HG03571 (cell line): Measurements from ENCODE around the gene KRT16.
"Not testable (repeated sequence)": the region's sequence is repeated elsewhere in the genome, so short reads cannot be mapped to it uniquely, and the experiment has no call there.

Experiments
- ATAC-seq: cut with Tn5 transposase; IDR thresholded peaks from one replicate; pipeline ENCODE4 v1.9.1; 2021; ENCODE audit not compliant: unreplicated experiment

The KRT16 gene

GRCh38 chr17:41647940-41648410 is 35.4 kb upstream of the KRT16 start:
- ATAC-seq, result no peak

- no peak for ATAC-seq
Observed at GRCh38 chr17:41647038-41647813, 34.7 kb upstream of the KRT16 start.

- no peak for ATAC-seq
Observed at GRCh38 chr17:41642252-41643156, 29.9 kb upstream of the KRT16 start.

- ATAC-seq, result not testable (repeated sequence)
Observed at GRCh38 chr17:41640596-41640995, 28.0 kb upstream of the KRT16 start.

- no peak for ATAC-seq
Observed at GRCh38 chr17:41639492-41640473, 27.2 kb upstream of the KRT16 start.

- no peak for ATAC-seq
Observed at GRCh38 chr17:41638941-41639340, 26.4 kb upstream of the KRT16 start.

- no peak for ATAC-seq
Observed at GRCh38 chr17:41638194-41638593, 25.6 kb upstream of the KRT16 start.

- ATAC-seq, result no peak
Observed at GRCh38 chr17:41636652-41637051, 24.1 kb upstream of the KRT16 start.

- no peak for ATAC-seq
Observed at GRCh38 chr17:41635121-41636097, 22.8 kb upstream of the KRT16 start.

- ATAC-seq, result no peak
Observed at GRCh38 chr17:41634639-41635038, 22.1 kb upstream of the KRT16 start.

GRCh38 chr17:41633556-41634199 is 21.1 kb upstream of the KRT16 start:
- ATAC-seq, result no peak

- no peak for ATAC-seq
Observed at GRCh38 chr17:41632482-41633105, 20.0 kb upstream of the KRT16 start.

- ATAC-seq, result no peak
Observed at GRCh38 chr17:41631898-41632285, 19.3 kb upstream of the KRT16 start.

GRCh38 chr17:41631025-41631897 is 18.7 kb upstream of the KRT16 start:
- no peak for ATAC-seq

GRCh38 chr17:41629826-41630670 is 17.5 kb upstream of the KRT16 start:
- ATAC-seq, result no peak

GRCh38 chr17:41629316-41629715 is 16.7 kb upstream of the KRT16 start:
- no peak for ATAC-seq
